Daoy (cell line): ENCODE measurements around the gene UBXN10. TPM values are rescaled to one million over a fixed set of nuclear protein-coding genes. Genes with fewer than 3 reads are reported as not detected.

Experiments used
- DNase-seq: peaks from one replicate; pipeline ENCODE4 v3.0.0-alpha.2; 2015; ENCODE audit warnings: low read depth
- total RNA-seq: library from RNA; depleted of rRNA; stranded (reverse); fragments of >200 nt; shearing (Covaris generic); gene quantifications from 2 replicates; pipeline ENCODE4 v1.2.3, GENCODE V29; 2014

UBXN10 gene
- total RNA-seq, 1 experiment from 2014 or later: 0.11 TPM

- DNase-seq: no peak
These were observed 2.9 kb upstream of the UBXN10 start for GRCh38 chr1:20183035-20183434.

- no peak for DNase-seq
These were observed 2.2 kb upstream of the UBXN10 start for GRCh38 chr1:20183616-20184271.

GRCh38 chr1:20184481-20184900 is 1.4 kb upstream of the UBXN10 start:
- DNase-seq: no peak

GRCh38 chr1:20184997-20185833 is 681 bp upstream of the UBXN10 start:
- peak; percentile 34 for DNase-seq

- no peak for DNase-seq
These were observed 1.4 kb downstream of the UBXN10 start for GRCh38 chr1:20187103-20187812.

GRCh38 chr1:20187813-20188454 is 2.0 kb downstream of the UBXN10 start:
- no peak for DNase-seq

- no peak for DNase-seq
These were observed 2.5 kb downstream of the UBXN10 start for GRCh38 chr1:20188455-20188817.

GRCh38 chr1:20189664-20190063 is 3.8 kb downstream of the UBXN10 start:
- no peak for DNase-seq

- no peak for DNase-seq
These were observed 4.6 kb downstream of the UBXN10 start for GRCh38 chr1:20190256-20191160.

GRCh38 chr1:20191266-20191825 is 5.5 kb downstream of the UBXN10 start:
- no peak for DNase-seq

- no peak for DNase-seq
These were observed 6.5 kb downstream of the UBXN10 start for GRCh38 chr1:20192364-20192763.

GRCh38 chr1:20192871-20193411 is 7.0 kb downstream of the UBXN10 start:
- no peak for DNase-seq

GRCh38 chr1:20194224-20194623 is 8.3 kb downstream of the UBXN10 start:
- no peak for DNase-seq

- peak; percentile 71 for DNase-seq
These were observed 9.0 kb downstream of the UBXN10 start for GRCh38 chr1:20194757-20195461.

GRCh38 chr1:20195462-20195780 is 9.5 kb downstream of the UBXN10 start:
- DNase-seq: no peak

- no peak for DNase-seq
These were observed 11.5 kb downstream of the UBXN10 start for GRCh38 chr1:20197329-20197791.

GRCh38 chr1:20198296-20198695 is 12.4 kb downstream of the UBXN10 start:
- DNase-seq: no peak

GRCh38 chr1:20198918-20199317 is 13.0 kb downstream of the UBXN10 start:
- DNase-seq: no peak

GRCh38 chr1:20199403-20199802 is 13.5 kb downstream of the UBXN10 start:
- no peak for DNase-seq

- no peak for DNase-seq
These were observed 13.9 kb downstream of the UBXN10 start for GRCh38 chr1:20199840-20200239.
